Liver (tissue), 9 donors: Measurements from ENCODE around the gene ADCY2. TPM values are rescaled to one million over a fixed set of nuclear protein-coding genes. Genes with fewer than 3 reads are reported as not detected.

Experiments used
- DNase-seq: peaks from one replicate; pipeline ENCODE4 v3.0.0-alpha.2; 2017; ENCODE audit warnings: low spot score
- H3K27ac ChIP-seq, 2 donors: one replicate each; pipeline ENCODE4 v1.7.0; 2013; ENCODE audit warnings: inconsistent platforms in 2 of 2, low read length in 2 of 2, control low read depth in 1 of 2, low read depth in 1 of 2, mild to moderate bottlenecking in 1 of 2
- H3K27me3 ChIP-seq, 4 donors: one replicate each; pipeline versions ENCODE4 v1.6.1 to v1.7.0; 2013; ENCODE audit warnings: low read length in 3 of 4, inconsistent platforms in 1 of 4, mild to moderate bottlenecking in 1 of 4, moderate library complexity in 1 of 4; ENCODE audit not compliant: control insufficient read depth in 4 of 4, insufficient read depth in 4 of 4
- H3K36me3 ChIP-seq, 4 donors: one replicate each; pipeline versions ENCODE4 v1.6.1 to v1.7.0; 2013; ENCODE audit warnings: low read length in 3 of 4, mild to moderate bottlenecking in 3 of 4, low read depth in 1 of 4, moderate library complexity in 1 of 4; ENCODE audit not compliant: control insufficient read depth in 4 of 4, insufficient read depth in 3 of 4
- H3K4me1 ChIP-seq, 4 donors: one replicate each; pipeline versions ENCODE4 v1.6.1 to v1.7.0; 2013; ENCODE audit warnings: low read length in 3 of 4, mild to moderate bottlenecking in 3 of 4, moderate library complexity in 1 of 4; ENCODE audit not compliant: control insufficient read depth in 4 of 4, insufficient read depth in 4 of 4
- H3K4me3 ChIP-seq, 3 donors: one replicate each; pipeline versions ENCODE4 v1.6.1 to v1.7.0; 2013; ENCODE audit warnings: low read length in 3 of 3, control low read depth in 1 of 3, low read depth in 1 of 3, mild to moderate bottlenecking in 1 of 3
- H3K9ac ChIP-seq, 2 donors: one replicate each; pipeline ENCODE4 v1.7.0; 2013; ENCODE audit warnings: low read length in 2 of 2, mild to moderate bottlenecking in 2 of 2, moderate library complexity in 2 of 2, control low read depth in 1 of 2, low read depth in 1 of 2
- H3K9me3 ChIP-seq, 4 donors: one replicate each; pipeline versions ENCODE4 v1.6.1 to v1.7.0; 2013; ENCODE audit warnings: low read length in 3 of 4; ENCODE audit not compliant: control insufficient read depth in 4 of 4
- FOXA1 ChIP-seq: IDR thresholded peaks from 2 replicates; pipeline ENCODE4 v1.6.1; 2016; ENCODE audit warnings: antibody characterized with exemption
- FOXA2 ChIP-seq: IDR thresholded peaks from 2 replicates; pipeline ENCODE4 v1.6.1; 2016; ENCODE audit warnings: antibody characterized with exemption
- HNF4A ChIP-seq, 2 donors: conservative IDR thresholded peaks; 2 replicates each; pipeline ENCODE4 v1.6.1; 2016; ENCODE audit warnings: antibody characterized with exemption in 2 of 2, mild to moderate bottlenecking in 2 of 2
- HNF4G ChIP-seq: IDR thresholded peaks from 2 replicates; pipeline ENCODE4 v1.6.1; 2016; ENCODE audit warnings: antibody characterized with exemption
- JUND ChIP-seq, 2 donors: IDR thresholded peaks; 2 replicates each; pipeline ENCODE4 v1.6.1; 2016; ENCODE audit warnings: antibody characterized with exemption in 2 of 2
- NR2F2 ChIP-seq: IDR thresholded peaks from 2 replicates; pipeline ENCODE4 v1.6.1; 2016; ENCODE audit warnings: antibody characterized with exemption
- YY1 ChIP-seq: IDR thresholded peaks from 2 replicates; pipeline ENCODE4 v1.6.1; 2016; ENCODE audit warnings: antibody characterized with exemption, mild to moderate bottlenecking
- WGBS: extraction: QIAGEN DNeasy Blood & Tissue Kit; methylation state at CpG from one replicate; pipeline ENCODE4 v1.1.7; 2013; 5-methylcytosine and 5-hydroxymethylcytosine counted together
- polyA plus RNA-seq, 2 donors: library from polyadenylated mRNA; stranded (reverse) in 1 of 2; unstranded in 1 of 2; fragments of 200-250 nt in 1 of 2; fragments of >200 nt in 1 of 2; fragmentation: Nextera tagmentation in 1 of 2; extraction: Ambion mirVana in 1 of 2; gene quantifications; one replicate each; pipeline versions ENCODE4 v1.2.1 to v1.2.3, GENCODE V29; 2013 to 2015
- total RNA-seq, 2 donors: library from RNA; depleted of rRNA; stranded (reverse); fragments of >200 nt; gene quantifications; one replicate each; pipeline ENCODE4 v1.2.3, GENCODE V29; 2014
- TF ChIP-seq, protein P1 (sequence below): IDR thresholded peaks from 2 replicates; pipeline ENCODE4 v1.6.1; 2016; ENCODE audit warnings: antibody characterized with exemption
- TF ChIP-seq, protein P2 (sequence below): IDR thresholded peaks from 2 replicates; pipeline ENCODE4 v1.6.1; 2016; ENCODE audit warnings: antibody characterized with exemption
- TF ChIP-seq, protein P3 (sequence below): fragments of 150-350 bp; IDR thresholded peaks from 2 replicates; pipeline ENCODE4 v1.5.1; 2017; ENCODE audit warnings: improper control_type of control experiment, low read depth, low read length; ENCODE audit not compliant: missing input control
- TF ChIP-seq, protein P4 (sequence below): IDR thresholded peaks from 2 replicates; pipeline ENCODE4 v1.6.1; 2016; ENCODE audit warnings: antibody characterized with exemption, mild to moderate bottlenecking
- donor health status: healthy.
- donor health status: healthy.
- donor health status: healthy.
- donor health status: healthy.
- donor health status: healthy.

Gene ADCY2
- total and polyA plus RNA-seq, 4 donors: not detected

DNA sequence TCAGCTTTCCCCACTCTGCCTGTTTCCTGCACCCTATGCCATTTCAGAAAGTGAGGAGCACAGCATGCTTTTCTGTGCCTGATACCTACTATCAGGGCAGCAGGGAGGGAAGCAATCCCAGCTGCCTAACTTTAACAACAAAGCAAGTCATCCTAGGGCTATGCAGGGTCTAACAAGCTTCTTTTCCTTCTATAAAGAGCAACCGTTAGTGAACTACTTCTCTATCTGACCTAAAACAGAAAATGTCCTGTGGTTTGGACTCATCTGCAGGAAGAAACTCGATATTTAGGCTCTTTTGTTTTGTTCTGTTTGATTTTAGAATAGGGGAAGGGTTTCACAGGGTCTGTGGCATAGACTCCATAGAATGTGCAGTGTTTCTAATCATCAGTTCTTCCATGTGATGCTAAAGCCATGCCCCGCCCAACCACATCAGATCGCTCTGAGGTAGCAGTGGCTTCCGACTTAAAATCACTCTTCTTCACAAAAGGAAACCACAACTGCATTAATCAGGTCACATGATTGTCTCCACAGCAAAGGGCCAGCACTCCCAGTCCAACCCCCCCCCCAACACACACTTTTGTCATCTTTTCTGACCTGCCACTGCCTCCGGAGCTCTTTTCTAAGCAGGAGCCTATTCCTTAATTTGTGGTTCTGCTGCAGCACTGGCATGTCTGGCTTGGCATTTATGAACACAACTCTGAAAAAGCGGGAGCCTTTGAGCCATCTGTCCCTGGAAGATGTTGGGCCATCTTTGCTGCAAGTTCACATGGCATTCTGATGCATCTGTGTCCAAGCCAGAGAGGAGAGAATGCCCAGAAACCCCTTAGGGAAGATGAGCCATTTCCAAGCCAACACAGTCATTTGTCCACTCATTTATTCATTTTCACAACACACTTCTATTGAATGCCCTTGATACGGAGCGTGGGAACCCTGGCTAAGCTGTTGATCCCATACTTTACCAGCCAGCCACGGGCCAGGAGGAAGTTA lies 383.4 kb downstream of the ADCY2 start:
- Histone ChIP-seq H3K36me3 (no peaks in the 10 kb centered on the region), H3K4me3 (no peak overlapping the region), H3K9ac (no peak overlapping the region), H3K27ac (no peak overlapping the region), H3K4me1 (no peaks in the 10 kb centered on the region), H3K9me3 (no peaks in the 10 kb centered on the region), H3K27me3 (peaks cover 0 to 11% (median 2%) of the 10 kb centered on the region in 4 donors)
- DNase-seq: no peak
- TF ChIP-seq FOXA1: no peak
- TF ChIP-seq HNF4G: no peak
- TF ChIP-seq, protein P1, sequence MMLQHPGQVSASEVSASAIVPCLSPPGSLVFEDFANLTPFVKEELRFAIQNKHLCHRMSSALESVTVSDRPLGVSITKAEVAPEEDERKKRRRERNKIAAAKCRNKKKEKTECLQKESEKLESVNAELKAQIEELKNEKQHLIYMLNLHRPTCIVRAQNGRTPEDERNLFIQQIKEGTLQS: no peak
- WGBS: 58% methylated on average over 10 of the region's 10 CpGs

DNA sequence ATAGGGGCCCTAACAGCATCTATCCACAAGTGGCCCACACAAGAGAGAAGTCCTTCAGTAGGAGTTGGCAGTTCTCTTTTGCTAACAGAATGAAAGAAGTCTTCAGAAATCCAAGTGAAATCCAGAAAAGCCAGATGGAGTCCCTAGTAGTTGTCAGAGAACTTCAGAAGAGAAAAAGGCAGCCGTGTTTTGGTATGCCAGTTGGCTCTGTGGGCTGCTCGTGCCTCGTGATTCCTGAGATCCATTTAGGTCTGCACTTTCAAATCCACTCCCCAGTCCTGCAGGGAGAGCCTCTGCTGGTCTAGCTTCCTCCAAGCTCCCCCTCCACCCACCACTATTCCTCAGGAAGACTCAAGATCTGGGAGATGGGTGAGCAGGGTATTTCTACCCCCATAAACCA lies 386.0 kb downstream of the ADCY2 start:
- Histone ChIP-seq H3K9ac (no peak overlapping the region), H3K27me3 (peaks cover 0 to 8% (median 2%) of the 10 kb centered on the region in 4 donors), H3K4me1 (no peaks in the 10 kb centered on the region), H3K27ac (no peak overlapping the region), H3K36me3 (no peaks in the 10 kb centered on the region), H3K9me3 (no peaks in the 10 kb centered on the region), H3K4me3 (no peak overlapping the region)
- TF ChIP-seq, protein P2, sequence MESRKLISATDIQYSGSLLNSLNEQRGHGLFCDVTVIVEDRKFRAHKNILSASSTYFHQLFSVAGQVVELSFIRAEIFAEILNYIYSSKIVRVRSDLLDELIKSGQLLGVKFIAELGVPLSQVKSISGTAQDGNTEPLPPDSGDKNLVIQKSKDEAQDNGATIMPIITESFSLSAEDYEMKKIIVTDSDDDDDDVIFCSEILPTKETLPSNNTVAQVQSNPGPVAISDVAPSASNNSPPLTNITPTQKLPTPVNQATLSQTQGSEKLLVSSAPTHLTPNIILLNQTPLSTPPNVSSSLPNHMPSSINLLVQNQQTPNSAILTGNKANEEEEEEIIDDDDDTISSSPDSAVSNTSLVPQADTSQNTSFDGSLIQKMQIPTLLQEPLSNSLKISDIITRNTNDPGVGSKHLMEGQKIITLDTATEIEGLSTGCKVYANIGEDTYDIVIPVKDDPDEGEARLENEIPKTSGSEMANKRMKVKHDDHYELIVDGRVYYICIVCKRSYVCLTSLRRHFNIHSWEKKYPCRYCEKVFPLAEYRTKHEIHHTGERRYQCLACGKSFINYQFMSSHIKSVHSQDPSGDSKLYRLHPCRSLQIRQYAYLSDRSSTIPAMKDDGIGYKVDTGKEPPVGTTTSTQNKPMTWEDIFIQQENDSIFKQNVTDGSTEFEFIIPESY: no peak
- TF ChIP-seq NR2F2 (no peak), HNF4A (conservative IDR thresholded peaks at IDR 0.05) (no peak)
- TF ChIP-seq, protein P1: no peak
- TF ChIP-seq, protein P3, sequence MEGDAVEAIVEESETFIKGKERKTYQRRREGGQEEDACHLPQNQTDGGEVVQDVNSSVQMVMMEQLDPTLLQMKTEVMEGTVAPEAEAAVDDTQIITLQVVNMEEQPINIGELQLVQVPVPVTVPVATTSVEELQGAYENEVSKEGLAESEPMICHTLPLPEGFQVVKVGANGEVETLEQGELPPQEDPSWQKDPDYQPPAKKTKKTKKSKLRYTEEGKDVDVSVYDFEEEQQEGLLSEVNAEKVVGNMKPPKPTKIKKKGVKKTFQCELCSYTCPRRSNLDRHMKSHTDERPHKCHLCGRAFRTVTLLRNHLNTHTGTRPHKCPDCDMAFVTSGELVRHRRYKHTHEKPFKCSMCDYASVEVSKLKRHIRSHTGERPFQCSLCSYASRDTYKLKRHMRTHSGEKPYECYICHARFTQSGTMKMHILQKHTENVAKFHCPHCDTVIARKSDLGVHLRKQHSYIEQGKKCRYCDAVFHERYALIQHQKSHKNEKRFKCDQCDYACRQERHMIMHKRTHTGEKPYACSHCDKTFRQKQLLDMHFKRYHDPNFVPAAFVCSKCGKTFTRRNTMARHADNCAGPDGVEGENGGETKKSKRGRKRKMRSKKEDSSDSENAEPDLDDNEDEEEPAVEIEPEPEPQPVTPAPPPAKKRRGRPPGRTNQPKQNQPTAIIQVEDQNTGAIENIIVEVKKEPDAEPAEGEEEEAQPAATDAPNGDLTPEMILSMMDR: no peak
- no peak for DNase-seq
- WGBS: 35% methylated on average over 3 of the region's 3 CpGs

DNA sequence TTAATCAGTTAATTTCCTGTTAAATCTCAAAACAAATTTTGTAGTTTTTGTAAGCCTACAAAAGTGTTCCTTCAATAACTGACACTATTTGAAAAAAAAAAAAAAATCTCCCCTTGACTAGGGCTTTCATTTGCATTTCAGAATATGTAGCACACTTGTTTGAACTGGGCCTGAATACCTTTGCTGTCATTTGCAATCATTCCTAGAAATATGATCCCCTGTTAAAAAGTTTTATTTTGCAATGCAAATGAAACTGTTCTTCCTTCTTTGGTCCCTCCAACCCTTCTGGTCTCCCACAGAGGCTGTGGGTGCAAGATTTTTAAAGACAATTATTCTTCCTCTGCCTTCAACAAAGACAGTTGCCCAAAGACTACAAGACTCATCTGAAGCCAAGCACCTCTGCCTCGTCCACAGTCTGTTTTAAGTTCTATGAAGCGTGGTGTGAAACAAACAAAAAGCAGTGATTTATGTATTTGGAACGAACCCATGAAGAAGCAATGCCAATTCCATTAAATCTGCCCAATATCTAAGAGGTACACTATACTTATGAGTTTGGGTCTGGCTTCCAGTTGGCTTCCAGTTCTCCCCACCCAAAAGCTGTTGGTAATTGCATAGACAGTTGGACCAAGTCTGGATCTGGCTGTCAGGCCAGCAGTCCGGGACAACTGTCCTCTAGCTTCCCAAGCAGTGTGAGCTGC lies 388.9 kb downstream of the ADCY2 start:
- 60% methylated on average over 4 of the region's 4 CpGs for WGBS
- H3K4me1 ChIP-seq: no peaks in the 10 kb centered on the region
- H3K4me3 ChIP-seq: no peak overlapping the region
- no peak overlapping the region for H3K27ac ChIP-seq
- peaks cover 0 to 5% (median 1%) of the 10 kb centered on the region in 4 donors for H3K27me3 ChIP-seq
- H3K9ac ChIP-seq: no peak overlapping the region
- TF ChIP-seq FOXA1 (no peak), YY1 (no peak), HNF4A (conservative IDR thresholded peaks at IDR 0.05) (no peak), NR2F2 (no peak), JUND (IDR thresholded peaks at IDR 0.05) (no peak), FOXA2 (no peak)
- TF ChIP-seq, protein P3: no peak
- TF ChIP-seq, protein P4, sequence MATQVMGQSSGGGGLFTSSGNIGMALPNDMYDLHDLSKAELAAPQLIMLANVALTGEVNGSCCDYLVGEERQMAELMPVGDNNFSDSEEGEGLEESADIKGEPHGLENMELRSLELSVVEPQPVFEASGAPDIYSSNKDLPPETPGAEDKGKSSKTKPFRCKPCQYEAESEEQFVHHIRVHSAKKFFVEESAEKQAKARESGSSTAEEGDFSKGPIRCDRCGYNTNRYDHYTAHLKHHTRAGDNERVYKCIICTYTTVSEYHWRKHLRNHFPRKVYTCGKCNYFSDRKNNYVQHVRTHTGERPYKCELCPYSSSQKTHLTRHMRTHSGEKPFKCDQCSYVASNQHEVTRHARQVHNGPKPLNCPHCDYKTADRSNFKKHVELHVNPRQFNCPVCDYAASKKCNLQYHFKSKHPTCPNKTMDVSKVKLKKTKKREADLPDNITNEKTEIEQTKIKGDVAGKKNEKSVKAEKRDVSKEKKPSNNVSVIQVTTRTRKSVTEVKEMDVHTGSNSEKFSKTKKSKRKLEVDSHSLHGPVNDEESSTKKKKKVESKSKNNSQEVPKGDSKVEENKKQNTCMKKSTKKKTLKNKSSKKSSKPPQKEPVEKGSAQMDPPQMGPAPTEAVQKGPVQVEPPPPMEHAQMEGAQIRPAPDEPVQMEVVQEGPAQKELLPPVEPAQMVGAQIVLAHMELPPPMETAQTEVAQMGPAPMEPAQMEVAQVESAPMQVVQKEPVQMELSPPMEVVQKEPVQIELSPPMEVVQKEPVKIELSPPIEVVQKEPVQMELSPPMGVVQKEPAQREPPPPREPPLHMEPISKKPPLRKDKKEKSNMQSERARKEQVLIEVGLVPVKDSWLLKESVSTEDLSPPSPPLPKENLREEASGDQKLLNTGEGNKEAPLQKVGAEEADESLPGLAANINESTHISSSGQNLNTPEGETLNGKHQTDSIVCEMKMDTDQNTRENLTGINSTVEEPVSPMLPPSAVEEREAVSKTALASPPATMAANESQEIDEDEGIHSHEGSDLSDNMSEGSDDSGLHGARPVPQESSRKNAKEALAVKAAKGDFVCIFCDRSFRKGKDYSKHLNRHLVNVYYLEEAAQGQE: no peak
- no peaks in the 10 kb centered on the region for H3K9me3 ChIP-seq
- H3K36me3 ChIP-seq: no peaks in the 10 kb centered on the region
- no peak for DNase-seq
